Right atrium auricular region (tissue), 2 donors: Measurements from ENCODE around the gene C9orf85. TPM values are rescaled to one million over a fixed set of nuclear protein-coding genes. Genes with fewer than 3 reads are reported as not detected.

Experiments
- DNase-seq: peaks from one replicate; pipeline ENCODE4 v3.0.0-alpha.2; 2019; ENCODE audit warnings: low spot score
- H3K27ac ChIP-seq, 2 donors: fragments of 200-600 bp; sonication (generic); 1 replicate in 1 of 2; 2 replicates in 1 of 2; pipeline ENCODE4 v1.5.1; 2016 to 2019
- H3K27me3 ChIP-seq, 2 donors: fragments of 200-600 bp; sonication (generic); one replicate each; pipeline versions ENCODE4 v1.5.1 to v1.6.0; 2017 to 2019
- H3K36me3 ChIP-seq: fragments of 200-600 bp; sonication (generic); one replicate; pipeline ENCODE4 v1.5.1; 2016
- H3K4me1 ChIP-seq, 2 donors: fragments of 200-600 bp; sonication (generic); one replicate each; pipeline versions ENCODE4 v1.5.1 to v1.6.0; 2017 to 2019
- H3K4me3 ChIP-seq, 2 donors: fragments of 200-600 bp; sonication (generic); 1 replicate in 1 of 2; 2 replicates in 1 of 2; pipeline ENCODE4 v1.5.1; 2017 to 2019; ENCODE audit warnings: mild to moderate bottlenecking in 1 of 2, moderate library complexity in 1 of 2
- H3K9me3 ChIP-seq, 2 donors: fragments of 200-600 bp; sonication (generic); one replicate each; pipeline ENCODE4 v1.5.1; 2019
- CTCF ChIP-seq, 2 donors: fragments of 200-600 bp; sonication (generic); IDR thresholded peaks; one replicate each; pipeline ENCODE4 v1.5.1; 2019; ENCODE audit warnings: antibody characterized with exemption in 2 of 2
- total RNA-seq, 2 donors: library from RNA; depleted of rRNA; stranded (reverse); fragments of >200 nt; gene quantifications; one replicate each; pipeline ENCODE4 v1.1.0, GENCODE V29; 2016

Gene C9orf85
- total RNA-seq, 2 donors from 2014 or later: 5.5 to 9.0 TPM

DNA sequence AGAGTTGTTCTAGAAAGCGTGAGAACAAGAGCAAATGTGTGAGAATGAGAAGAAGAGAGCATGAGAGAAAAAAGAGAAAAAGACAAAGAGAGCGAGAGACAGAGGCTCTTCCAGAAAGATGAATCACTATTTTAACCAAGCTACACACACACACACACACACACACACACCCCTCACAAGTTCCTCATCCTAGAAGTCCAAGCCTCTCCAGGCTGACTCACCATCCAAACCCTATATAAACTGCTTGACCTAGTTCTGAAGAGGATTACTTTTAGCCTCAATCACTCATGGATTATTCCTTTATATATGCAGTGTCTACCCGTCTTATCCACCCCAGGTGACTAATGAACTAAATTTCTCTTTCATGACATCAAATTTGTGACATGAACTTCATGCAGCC is 111.4 kb downstream of the C9orf85 start:
- no peaks in the 10 kb centered on the region for H3K27me3 ChIP-seq
- DNase-seq: no peak
- H3K27ac ChIP-seq: no peak overlapping the region
- H3K36me3 ChIP-seq: no peaks in the 10 kb centered on the region
- peaks cover 0 to 3% of the 10 kb centered on the region in 2 donors for H3K4me1 ChIP-seq
- no peaks in the 10 kb centered on the region for H3K9me3 ChIP-seq
- TF ChIP-seq CTCF (IDR thresholded peaks at IDR 0.05): no peak
- no peak overlapping the region for H3K4me3 ChIP-seq

Other genes starting within 250 kb of the C9orf85 start
- 10 to 100 TPM; 15.6 to 87.7 TPM for gene CEMIP2, start 143.1 kb upstream of the C9orf85 start, total RNA-seq
- gene ABHD17B, start 446 bp upstream of the C9orf85 start, total RNA-seq: 10 to 100 TPM; 13.0 to 14.1 TPM
- not detected for gene C9orf57, start 149.0 kb downstream of the C9orf85 start, total RNA-seq
- gene GDA, start 237.8 kb downstream of the C9orf85 start, total RNA-seq: under 1 TPM in 1 of 2 donors, not detected in 1; 0.44 TPM